ENCODE measurements around the gene IGFL1. TPM values are rescaled to one million over a fixed set of nuclear protein-coding genes. Genes with fewer than 3 reads are reported as not detected.
A peak's percentile ranks its signal among the peaks of the same experiment; 100 is the strongest.
"Not testable (repeated sequence)": the region's sequence is repeated elsewhere in the genome, so short reads cannot be mapped to it uniquely, and the experiment has no call there.

IGFL1 gene
- total and polyA plus RNA-seq, 2 experiments from 2014 or later, result not detected

- no peaks in the 10 kb centered on the region for H3K4me1 Mint-ChIP-seq
- ATAC-seq, result no peak
- no peak overlapping the region for H3K4me3 Mint-ChIP-seq
- no peak for DNase-seq (ENCODE audit: low spot score)
- no peaks in the 10 kb centered on the region for H3K27me3 ChIP-seq (ENCODE audit: insufficient read depth)
- no peaks in the 10 kb centered on the region for H3F3A ChIP-seq (replicated peaks; ENCODE audit: low read depth)
- H3K36me3 Mint-ChIP-seq (ENCODE audit: low read depth), result no peaks in the 10 kb centered on the region
- no peaks in the 10 kb centered on the region for H3K4me1 ChIP-seq (ENCODE audit: insufficient read depth)
- no peak overlapping the region for H3K4me3 ChIP-seq
- H4K20me1 ChIP-seq (replicated peaks; ENCODE audit: insufficient read depth), result no peaks in the 10 kb centered on the region
- H3K9me2 ChIP-seq (ENCODE audit: insufficient read depth), result no peaks in the 10 kb centered on the region
- H3K27me3 Mint-ChIP-seq (ENCODE audit: insufficient read depth, low read depth, poor library complexity), result peaks cover 5% of the 10 kb centered on the region
- H3K4me2 ChIP-seq, result no peak overlapping the region
- no peak for TF ChIP-seq EZH2phosphoT487 (IDR thresholded peaks at IDR 0.05; ENCODE audit: unreplicated experiment)
- H3K9me3 Mint-ChIP-seq, result no peaks in the 10 kb centered on the region
- H3K27ac Mint-ChIP-seq, result no peak overlapping the region
- H2AFZ ChIP-seq, result no peak overlapping the region
- no peak overlapping the region for H3K27ac ChIP-seq (ENCODE audit: low read depth)
- no peaks in the 10 kb centered on the region for H3K79me2 ChIP-seq (replicated peaks; ENCODE audit: insufficient read depth)
- no peaks in the 10 kb centered on the region for H3K36me3 ChIP-seq (ENCODE audit: insufficient read depth)
Observed at GRCh38 chr19:46232938-46233621, 3.5 kb downstream of the IGFL1 start.

- H3K4me3 Mint-ChIP-seq; H3K27me3 Mint-ChIP-seq (ENCODE audit: insufficient read depth, low read depth, poor library complexity): not testable (repeated sequence)
Observed at GRCh38 chr19:46233871-46234270, 4.3 kb downstream of the IGFL1 start.

GRCh38 chr19:46238141-46238540, 8.6 kb downstream of the IGFL1 start:
- H3K36me3 Mint-ChIP-seq (ENCODE audit: low read depth); H3K27me3 ChIP-seq (ENCODE audit: insufficient read depth); H3K4me1 Mint-ChIP-seq; H3K9me2 ChIP-seq (ENCODE audit: insufficient read depth); DNase-seq (ENCODE audit: low spot score); H3K4me1 ChIP-seq (ENCODE audit: insufficient read depth); ATAC-seq; H3K79me2 ChIP-seq (replicated peaks; ENCODE audit: insufficient read depth); H3K9me3 Mint-ChIP-seq; H3K4me2 ChIP-seq; H3K27ac Mint-ChIP-seq; H4K20me1 ChIP-seq (replicated peaks; ENCODE audit: insufficient read depth); H3K4me3 ChIP-seq; H2AFZ ChIP-seq; H3K27ac ChIP-seq (ENCODE audit: low read depth); H3K4me3 Mint-ChIP-seq; H3F3A ChIP-seq (replicated peaks; ENCODE audit: low read depth); H3K27me3 Mint-ChIP-seq (ENCODE audit: insufficient read depth, low read depth, poor library complexity); H3K36me3 ChIP-seq (ENCODE audit: insufficient read depth): not testable (repeated sequence)

More at GRCh38 chr19:46233871-46234270, 4.3 kb downstream of the IGFL1 start:
- H3K4me3 ChIP-seq; H3K27ac ChIP-seq (ENCODE audit: low read depth); H3K79me2 ChIP-seq (replicated peaks; ENCODE audit: insufficient read depth); H3K27ac Mint-ChIP-seq; H3K4me2 ChIP-seq; H3K27me3 ChIP-seq (ENCODE audit: insufficient read depth); H3K9me2 ChIP-seq (ENCODE audit: insufficient read depth); H3K4me1 ChIP-seq (ENCODE audit: insufficient read depth); DNase-seq (ENCODE audit: low spot score); H3K9me3 Mint-ChIP-seq; ATAC-seq; H4K20me1 ChIP-seq (replicated peaks; ENCODE audit: insufficient read depth); H3F3A ChIP-seq (replicated peaks; ENCODE audit: low read depth); H2AFZ ChIP-seq; H3K36me3 Mint-ChIP-seq (ENCODE audit: low read depth); H3K36me3 ChIP-seq (ENCODE audit: insufficient read depth); H3K4me1 Mint-ChIP-seq: not testable (repeated sequence)

- no peak overlapping the region for H3K4me3 Mint-ChIP-seq
- ATAC-seq (no peak), DNase-seq (ENCODE audit: low spot score) (no peak)
- Histone ChIP-seq H3K4me1 (ENCODE audit: insufficient read depth) (no peaks in the 10 kb centered on the region), H4K20me1 (replicated peaks; ENCODE audit: insufficient read depth) (no peaks in the 10 kb centered on the region), H3K9me2 (ENCODE audit: insufficient read depth) (peaks cover 4% of the 10 kb centered on the region; the same call in 1 of the 2 replicates), H3F3A (replicated peaks; ENCODE audit: low read depth) (no peaks in the 10 kb centered on the region), H3K79me2 (replicated peaks; ENCODE audit: insufficient read depth) (no peaks in the 10 kb centered on the region), H3K4me2 (no peak overlapping the region), H3K4me3 (no peak overlapping the region), H3K27me3 (ENCODE audit: insufficient read depth) (no peaks in the 10 kb centered on the region), H2AFZ (peak overlapping the region; percentile 72; the same call in 1 of the 2 replicates), H3K27ac (ENCODE audit: low read depth) (no peak overlapping the region), H3K36me3 (ENCODE audit: insufficient read depth) (no peaks in the 10 kb centered on the region)
- peaks cover 3% of the 10 kb centered on the region; the same call in 2 of the 3 replicates for H3K4me1 Mint-ChIP-seq
- no peaks in the 10 kb centered on the region for H3K27me3 Mint-ChIP-seq (ENCODE audit: insufficient read depth, low read depth, poor library complexity)
- H3K36me3 Mint-ChIP-seq (ENCODE audit: low read depth), result no peaks in the 10 kb centered on the region
- H3K27ac Mint-ChIP-seq, result no peak overlapping the region
- no peaks in the 10 kb centered on the region for H3K9me3 Mint-ChIP-seq
- no peak for TF ChIP-seq POLR2AphosphoS5 (IDR thresholded peaks at IDR 0.05; ENCODE audit: low read depth)
- no peak for TF ChIP-seq ETS1 (IDR thresholded peaks at IDR 0.05)
- TF ChIP-seq NANOG (IDR thresholded peaks at IDR 0.05; ENCODE audit: borderline replicate concordance), result no peak
- TF ChIP-seq EZH2phosphoT487 (IDR thresholded peaks at IDR 0.05; ENCODE audit: unreplicated experiment), result no peak
- TF ChIP-seq ZNF331 (CRISPR knock-in tag; IDR thresholded peaks at IDR 0.05; ENCODE audit: low read depth), result no peak
- no peak for TF ChIP-seq STAT1 (IDR thresholded peaks at IDR 0.05; ENCODE audit: unreplicated experiment)
- no peak for TF ChIP-seq REST (IDR thresholded peaks at IDR 0.05; ENCODE audit: unreplicated experiment)
- no peak for TF ChIP-seq CREB1 (CRISPR knock-in tag; IDR thresholded peaks at IDR 0.05; ENCODE audit: low read depth)
Observed at GRCh38 chr19:46239193-46240024, 9.9 kb downstream of the IGFL1 start.
